Mesodermal cell (in vitro differentiated cells): Measurements from ENCODE around the gene WWC1.

Source experiments
- H3K27ac ChIP-seq: 2 replicates; pipeline ENCODE4 v1.7.0; 2013; ENCODE audit warnings: mild to moderate bottlenecking, low read depth, low read length, moderate library complexity; ENCODE audit not compliant: severe bottlenecking
- H3K36me3 ChIP-seq: 2 replicates; pipeline ENCODE4 v1.7.1; 2013; ENCODE audit warnings: mild to moderate bottlenecking, low read length, moderate library complexity; ENCODE audit not compliant: control insufficient read depth, insufficient read depth
- H3K4me1 ChIP-seq: one replicate; pipeline ENCODE4 v1.7.1; 2013; ENCODE audit warnings: mild to moderate bottlenecking, low read length; ENCODE audit not compliant: insufficient read depth, control insufficient read depth, poor library complexity, severe bottlenecking
- H3K4me3 ChIP-seq: 2 replicates; pipeline ENCODE4 v1.7.0; 2013; ENCODE audit warnings: low read length, control low read depth, mild to moderate bottlenecking; ENCODE audit not compliant: insufficient read depth, poor library complexity, severe bottlenecking; ENCODE audit errors: extremely low read depth
- H3K9me3 ChIP-seq: 2 replicates; pipeline ENCODE4 v1.7.1; 2013; ENCODE audit warnings: mild to moderate bottlenecking, low read length, moderate library complexity; ENCODE audit not compliant: control insufficient read depth
- WGBS, 2 experiments: methylation state at CpG; one replicate each; pipeline ENCODE4 v1.1.5; 2013; ENCODE audit warnings: missing lambda C conversion rate in 2 of 2; ENCODE audit not compliant: insufficient coverage in 2 of 2; 5-methylcytosine and 5-hydroxymethylcytosine counted together

The WWC1 gene

GRCh38 chr5:168353216-168353957, 61.9 kb downstream of the WWC1 start:
- H3K36me3 ChIP-seq = no peaks in the 10 kb centered on the region
- H3K4me3 ChIP-seq = no peak overlapping the region
- H3K9me3 ChIP-seq = no peaks in the 10 kb centered on the region
- WGBS, 2 experiments = 95 to 100% methylated on average over 9 of the region's 12 CpGs
- peaks cover 24% of the 10 kb centered on the region for H3K4me1 ChIP-seq
- H3K27ac ChIP-seq = no peak overlapping the region

DNA sequence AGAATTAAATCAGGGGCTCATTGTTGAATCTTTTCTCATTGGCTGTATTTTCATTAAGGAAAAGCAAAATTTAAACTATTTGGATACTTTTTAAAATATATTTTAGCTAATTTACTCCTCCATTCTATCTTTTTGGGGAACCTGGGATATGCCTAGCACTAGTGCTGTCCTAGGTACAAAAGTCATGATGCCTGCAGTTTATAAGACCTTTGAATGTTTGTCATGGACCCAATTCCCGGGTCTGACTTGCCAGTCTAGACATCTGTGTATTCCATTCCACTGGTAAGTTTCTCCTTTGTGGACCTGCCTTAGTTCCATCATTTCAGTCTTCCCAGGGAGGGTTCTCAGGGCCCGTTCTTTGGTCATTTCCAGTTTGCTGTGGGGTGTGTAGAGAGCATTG, 63.0 kb downstream of the WWC1 start:
- H3K4me1 ChIP-seq = peaks cover 24% of the 10 kb centered on the region
- no peaks in the 10 kb centered on the region for H3K9me3 ChIP-seq
- H3K27ac ChIP-seq = no peak overlapping the region
- no peak overlapping the region for H3K4me3 ChIP-seq
- no peaks in the 10 kb centered on the region for H3K36me3 ChIP-seq
- WGBS, 2 experiments = 91 to 100% methylated on average over 1 to 2 of the region's 2 CpGs

GRCh38 chr5:168356171-168356570, 64.7 kb downstream of the WWC1 start:
- Histone ChIP-seq H3K36me3 (no peaks in the 10 kb centered on the region), H3K27ac (no peak overlapping the region), H3K4me3 (no peak overlapping the region), H3K4me1 (peaks cover 24% of the 10 kb centered on the region), H3K9me3 (no peaks in the 10 kb centered on the region)
- 95 to 99% methylated on average over 13 of the region's 13 CpGs for WGBS, 2 experiments

DNA sequence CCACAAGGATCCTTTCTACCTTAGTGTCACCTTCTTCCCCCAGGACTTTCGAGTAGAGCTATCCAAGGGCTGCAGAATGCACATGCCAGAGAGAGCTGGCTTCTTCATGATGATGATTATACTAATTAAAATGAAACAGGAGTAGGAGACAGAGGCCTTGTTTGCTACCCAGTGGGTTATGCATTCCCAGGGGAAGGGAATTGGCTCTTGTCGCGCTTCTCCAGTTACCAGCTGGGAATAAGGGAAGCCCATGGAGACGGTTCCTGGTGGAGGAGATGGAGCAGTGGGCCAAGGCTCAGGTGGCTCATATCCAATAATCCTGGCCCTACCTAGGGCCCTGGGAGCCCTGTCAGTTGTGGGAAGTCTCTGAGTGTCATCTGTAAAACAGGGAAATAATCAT, 65.1 kb downstream of the WWC1 start:
- 92 to 100% methylated on average over 3 of the region's 4 CpGs for WGBS, 2 experiments
- no peak overlapping the region for H3K27ac ChIP-seq
- H3K4me1 ChIP-seq = peaks cover 24% of the 10 kb centered on the region
- H3K36me3 ChIP-seq = no peaks in the 10 kb centered on the region
- H3K4me3 ChIP-seq = no peak overlapping the region
- H3K9me3 ChIP-seq = no peaks in the 10 kb centered on the region

DNA sequence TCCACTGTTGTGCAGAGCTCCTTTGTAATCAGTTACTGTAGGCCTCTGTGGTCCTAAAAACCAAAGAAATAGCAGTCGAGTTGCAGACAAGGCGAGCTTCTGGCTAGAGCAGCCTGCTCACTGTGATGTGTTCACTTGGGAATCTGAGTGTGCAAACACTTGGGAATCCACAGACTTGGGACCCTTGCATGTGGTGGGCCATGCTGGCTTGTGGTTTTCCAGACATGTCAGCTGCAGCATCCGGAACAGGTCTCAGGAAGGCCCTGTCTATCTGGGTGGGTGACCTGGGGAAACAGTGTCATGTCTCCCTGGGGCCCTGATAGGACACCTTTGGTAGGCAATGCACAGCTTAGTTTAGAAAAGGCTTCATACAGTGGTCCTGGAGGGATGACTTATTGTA, 66.4 kb downstream of the WWC1 start:
- H3K9me3 ChIP-seq = no peaks in the 10 kb centered on the region
- peaks cover 24% of the 10 kb centered on the region for H3K4me1 ChIP-seq
- H3K36me3 ChIP-seq = no peaks in the 10 kb centered on the region
- H3K4me3 ChIP-seq = no peak overlapping the region
- 94 to 100% methylated on average over 3 of the region's 3 CpGs for WGBS, 2 experiments
- H3K27ac ChIP-seq = no peak overlapping the region

- 73 to 83% methylated on average over 2 of the region's 2 CpGs for WGBS, 2 experiments
- Histone ChIP-seq H3K27ac (no peak overlapping the region), H3K4me3 (no peak overlapping the region), H3K9me3 (no peaks in the 10 kb centered on the region), H3K4me1 (peaks cover 21% of the 10 kb centered on the region), H3K36me3 (no peaks in the 10 kb centered on the region)
These were observed 68.5 kb downstream of the WWC1 start for GRCh38 chr5:168359820-168360460.

- WGBS, 2 experiments = 94 to 95% methylated on average over 3 of the region's 3 CpGs
- Histone ChIP-seq H3K4me1 (peaks cover 28% of the 10 kb centered on the region), H3K4me3 (no peak overlapping the region), H3K36me3 (no peaks in the 10 kb centered on the region), H3K9me3 (no peaks in the 10 kb centered on the region), H3K27ac (no peak overlapping the region)
These were observed 69.3 kb downstream of the WWC1 start for GRCh38 chr5:168360521-168361285.

DNA sequence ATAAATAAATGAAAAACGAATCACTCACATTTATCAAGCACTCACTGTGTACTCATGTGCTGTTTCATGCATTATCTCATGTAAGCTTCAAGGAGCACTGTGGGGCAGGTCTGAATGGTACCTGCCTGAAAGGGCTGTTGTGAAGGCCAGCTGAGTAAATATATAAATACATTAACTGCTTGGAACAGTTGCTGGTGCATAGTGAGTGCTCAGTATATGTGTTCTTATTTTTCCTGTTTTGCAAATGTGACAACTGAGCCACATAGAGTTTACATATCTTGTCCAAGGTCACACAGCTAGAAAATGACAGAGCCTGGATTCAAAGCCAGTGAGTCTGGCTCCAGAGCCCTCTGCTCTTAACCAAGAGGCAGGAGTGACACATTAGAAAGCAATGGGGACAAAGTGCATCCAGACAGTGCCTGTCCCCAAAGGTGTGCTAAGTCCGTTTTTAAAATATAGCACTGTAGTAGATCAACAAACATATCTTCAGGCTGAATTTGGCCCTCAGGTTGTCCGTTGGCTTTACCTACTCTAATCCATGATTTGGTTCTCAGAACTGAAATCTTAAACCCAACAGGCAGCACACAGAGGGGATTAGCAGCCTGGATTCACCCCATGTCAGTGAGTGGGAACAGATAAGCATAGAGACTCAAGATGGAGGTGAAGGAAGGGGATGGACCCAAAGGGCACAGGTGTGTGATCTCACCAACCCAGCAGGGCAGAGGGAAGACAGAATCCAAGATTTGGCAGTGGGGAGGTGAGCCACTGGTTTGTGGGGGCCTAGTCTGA, 70.8 kb downstream of the WWC1 start:
- H3K9me3 ChIP-seq = no peaks in the 10 kb centered on the region
- no peaks in the 10 kb centered on the region for H3K36me3 ChIP-seq
- 90 to 100% methylated on average over 2 of the region's 3 CpGs for WGBS, 2 experiments
- no peak overlapping the region for H3K27ac ChIP-seq
- H3K4me1 ChIP-seq = peaks cover 35% of the 10 kb centered on the region
- no peak overlapping the region for H3K4me3 ChIP-seq

DNA sequence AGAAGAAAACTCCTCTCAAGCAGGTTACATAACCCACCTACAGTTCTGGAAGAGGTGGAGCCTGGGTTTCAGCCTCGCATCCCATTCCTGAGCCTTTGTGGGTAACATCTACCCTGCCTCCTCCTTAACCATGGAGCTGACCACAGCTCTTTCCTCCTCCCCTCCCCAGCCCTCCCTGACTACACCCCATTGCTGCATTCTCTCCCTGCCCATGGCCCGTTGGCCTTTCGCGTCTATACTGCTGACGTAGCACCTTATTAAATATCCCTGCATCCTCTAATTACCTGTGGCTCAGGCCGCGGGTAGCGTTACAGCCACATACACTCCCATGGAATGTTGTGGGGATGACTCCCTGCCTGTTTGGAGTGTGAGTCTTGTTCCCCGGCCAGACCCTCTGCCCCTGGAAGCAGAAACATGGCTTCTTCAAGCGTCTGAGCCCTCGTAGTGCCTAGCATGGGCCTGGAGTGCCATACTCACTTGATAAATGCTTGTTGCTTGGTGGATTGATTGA, 72.8 kb downstream of the WWC1 start:
- 89 to 96% methylated on average over 10 to 11 of the region's 11 CpGs for WGBS, 2 experiments

More for the DNA sequence above, 72.8 kb downstream of the WWC1 start:
- peak overlapping the region; percentile 23 for H3K27ac ChIP-seq
- H3K4me1 ChIP-seq = peaks cover 28% of the 10 kb centered on the region
- no peak overlapping the region for H3K4me3 ChIP-seq
- no peaks in the 10 kb centered on the region for H3K9me3 ChIP-seq
- H3K36me3 ChIP-seq = no peaks in the 10 kb centered on the region
